WI38 (cell line): ENCODE results near the gene KCNJ12.
"Not testable (repeated sequence)": the region's sequence is repeated elsewhere in the genome, so short reads cannot be mapped to it uniquely, and the experiment has no call there.

Source experiments
- H3K4me3 ChIP-seq: 2 replicates; pipeline ENCODE4 v1.5.1; 2011; ENCODE audit warnings: low read depth, mild to moderate bottlenecking, control low read depth, low read length
- TF ChIP-seq, protein P1 (sequence below): IDR thresholded peaks from 2 replicates; pipeline ENCODE4 v1.5.1; 2012; ENCODE audit warnings: low read depth, mild to moderate bottlenecking, control low read depth, low read length

Gene KCNJ12

DNA sequence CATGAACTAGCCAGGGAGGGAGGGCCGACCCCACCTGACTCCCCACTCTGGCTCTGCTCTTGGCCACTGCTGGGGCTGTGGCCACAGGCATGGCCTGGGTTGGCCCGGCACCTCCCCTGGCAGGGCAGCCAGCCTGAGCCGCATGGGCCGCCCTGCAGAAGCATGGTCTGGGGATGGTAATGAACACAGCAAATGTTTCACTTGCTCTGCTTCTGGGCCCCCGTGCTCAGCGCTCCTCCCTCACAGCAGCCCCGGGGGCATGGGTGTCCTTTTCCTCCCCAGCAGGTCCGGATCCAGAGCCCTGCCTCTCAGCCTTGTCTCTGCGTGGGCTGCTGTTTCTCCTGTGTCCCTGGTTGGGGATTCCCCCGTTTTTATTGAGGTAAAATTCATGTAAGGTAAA lies 30.9 kb upstream of the KCNJ12 start:
- TF ChIP-seq, protein P1, sequence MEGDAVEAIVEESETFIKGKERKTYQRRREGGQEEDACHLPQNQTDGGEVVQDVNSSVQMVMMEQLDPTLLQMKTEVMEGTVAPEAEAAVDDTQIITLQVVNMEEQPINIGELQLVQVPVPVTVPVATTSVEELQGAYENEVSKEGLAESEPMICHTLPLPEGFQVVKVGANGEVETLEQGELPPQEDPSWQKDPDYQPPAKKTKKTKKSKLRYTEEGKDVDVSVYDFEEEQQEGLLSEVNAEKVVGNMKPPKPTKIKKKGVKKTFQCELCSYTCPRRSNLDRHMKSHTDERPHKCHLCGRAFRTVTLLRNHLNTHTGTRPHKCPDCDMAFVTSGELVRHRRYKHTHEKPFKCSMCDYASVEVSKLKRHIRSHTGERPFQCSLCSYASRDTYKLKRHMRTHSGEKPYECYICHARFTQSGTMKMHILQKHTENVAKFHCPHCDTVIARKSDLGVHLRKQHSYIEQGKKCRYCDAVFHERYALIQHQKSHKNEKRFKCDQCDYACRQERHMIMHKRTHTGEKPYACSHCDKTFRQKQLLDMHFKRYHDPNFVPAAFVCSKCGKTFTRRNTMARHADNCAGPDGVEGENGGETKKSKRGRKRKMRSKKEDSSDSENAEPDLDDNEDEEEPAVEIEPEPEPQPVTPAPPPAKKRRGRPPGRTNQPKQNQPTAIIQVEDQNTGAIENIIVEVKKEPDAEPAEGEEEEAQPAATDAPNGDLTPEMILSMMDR = no peak
- H3K4me3 ChIP-seq = no peak overlapping the region

GRCh38 chr17:21346107-21346506 lies 30.1 kb upstream of the KCNJ12 start:
- H3K4me3 ChIP-seq = not testable (repeated sequence)

DNA sequence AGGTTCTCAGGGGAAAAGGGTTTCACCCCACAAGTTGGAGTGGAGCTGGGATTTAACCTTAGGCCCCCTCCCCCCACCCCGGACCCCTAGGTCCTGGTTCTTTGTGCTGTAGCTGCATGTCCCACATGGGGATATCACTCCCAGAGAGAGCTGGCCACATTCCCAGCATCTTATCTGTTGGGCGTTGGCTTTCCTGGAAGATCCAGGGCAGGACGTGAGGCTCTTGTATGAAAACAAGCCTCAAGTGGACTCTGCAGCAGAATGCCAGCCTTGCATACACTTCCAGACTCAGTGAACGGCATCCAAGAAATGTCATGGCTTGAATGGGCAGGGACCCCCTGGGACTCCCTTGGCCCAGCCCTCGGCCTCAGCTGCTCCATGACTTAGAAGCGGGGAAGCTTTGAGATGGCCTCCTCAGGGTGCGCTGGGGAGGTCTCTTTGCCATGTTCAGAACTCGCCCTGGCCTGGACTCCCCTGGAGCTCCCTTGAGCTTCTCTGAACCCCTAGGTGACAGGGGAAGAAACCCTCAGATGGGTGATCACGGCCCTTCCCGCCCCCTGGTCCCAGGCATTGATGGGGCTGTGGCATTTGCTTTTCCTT lies 29.4 kb upstream of the KCNJ12 start:
- not testable (repeated sequence) for H3K4me3 ChIP-seq

GRCh38 chr17:21347660-21348059 lies 28.5 kb upstream of the KCNJ12 start:
- not testable (repeated sequence) for H3K4me3 ChIP-seq

DNA sequence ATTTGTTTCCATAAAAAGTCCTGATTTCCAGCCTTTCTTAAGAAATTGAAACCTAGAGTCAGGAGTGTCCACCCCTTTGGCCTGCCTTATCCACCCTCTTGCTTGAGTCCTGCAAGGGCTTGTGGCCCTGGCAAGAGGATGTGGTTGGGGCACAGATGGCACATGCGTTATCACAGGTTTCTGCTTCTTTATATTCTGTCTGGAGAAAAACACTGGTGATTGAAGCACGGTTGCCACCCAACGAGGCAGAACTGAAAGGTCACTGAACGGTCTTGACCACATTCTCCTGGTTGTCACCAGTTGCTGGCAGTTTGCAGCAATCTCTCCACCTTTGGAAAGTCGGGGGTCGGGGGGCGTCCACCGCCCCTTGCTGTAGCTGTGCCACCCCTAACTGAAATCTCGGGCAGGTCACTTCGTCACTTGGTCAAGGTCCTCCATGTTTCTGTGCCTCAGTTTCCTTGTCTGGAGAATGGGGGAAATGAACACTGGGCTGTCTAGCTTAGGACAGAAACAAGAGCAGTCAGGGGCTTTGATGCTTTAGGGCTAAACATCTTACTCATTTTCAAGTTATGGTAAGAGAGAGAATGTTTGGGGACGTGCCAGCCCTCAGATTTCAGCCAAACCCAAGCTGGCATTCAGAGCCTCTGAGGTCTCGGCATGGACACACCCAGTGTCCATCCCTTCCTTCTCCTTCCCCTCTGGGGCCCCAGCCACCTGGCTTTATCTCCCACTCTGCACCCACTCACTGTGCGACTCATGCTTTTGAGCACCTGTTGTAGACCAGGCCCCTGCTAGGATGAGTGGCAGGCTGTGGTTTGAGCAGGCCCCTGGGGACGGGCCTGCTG lies 27.9 kb upstream of the KCNJ12 start:
- H3K4me3 ChIP-seq = not testable (repeated sequence)

GRCh38 chr17:21348926-21349261 lies 27.3 kb upstream of the KCNJ12 start:
- not testable (repeated sequence) for H3K4me3 ChIP-seq

DNA sequence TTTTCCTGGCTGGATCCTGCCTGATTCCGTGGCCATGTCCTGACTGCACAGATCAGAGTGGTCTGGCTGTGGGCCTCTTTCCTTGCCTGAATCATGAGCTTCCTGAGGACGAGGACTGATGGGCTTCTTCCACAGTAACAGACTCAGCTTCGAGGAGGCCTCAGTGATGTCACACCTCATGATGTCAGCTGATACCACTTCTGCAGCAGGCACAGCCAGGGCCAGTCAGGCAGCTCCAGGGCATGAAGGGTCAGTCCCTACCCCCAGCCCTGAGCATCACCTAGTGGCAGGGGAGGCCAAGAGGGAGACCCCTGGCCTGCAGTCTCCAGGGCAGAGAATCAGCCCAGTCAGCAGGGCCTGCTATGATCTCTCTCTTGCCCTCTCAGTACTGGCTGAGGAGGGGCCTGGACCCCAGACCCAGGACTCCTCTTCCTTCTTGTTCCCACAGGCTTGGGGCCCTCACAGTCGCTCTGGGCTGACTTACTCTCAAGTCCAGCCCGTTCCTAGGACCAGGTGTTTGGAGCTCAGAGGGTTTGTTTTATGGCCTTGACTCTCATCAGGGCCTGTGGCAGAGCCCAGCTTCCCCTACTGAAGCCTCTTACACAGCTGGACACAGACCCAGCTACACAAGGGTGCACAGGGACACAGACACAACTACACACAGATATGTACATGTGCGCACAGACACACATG lies 26.7 kb upstream of the KCNJ12 start:
- not testable (repeated sequence) for H3K4me3 ChIP-seq

DNA sequence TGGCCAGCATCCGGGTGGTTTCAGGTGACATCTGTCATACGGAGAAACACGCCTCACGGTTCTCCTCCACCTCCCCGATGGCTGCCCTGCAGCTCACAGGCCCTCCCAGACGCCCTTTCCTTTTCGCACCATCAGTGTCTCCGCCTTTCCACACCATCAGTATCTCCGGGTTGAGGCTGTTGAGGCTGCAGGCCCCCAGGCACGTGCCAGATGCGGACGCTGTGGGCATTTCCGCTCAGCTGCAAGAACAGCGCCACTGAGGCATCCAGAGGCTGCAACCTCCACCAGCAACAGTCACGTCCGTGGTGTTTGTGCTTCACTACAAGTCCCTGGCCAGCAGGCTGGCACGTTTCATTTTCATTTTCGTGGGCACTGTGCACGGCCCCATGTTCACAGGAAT lies 25.7 kb upstream of the KCNJ12 start:
- not testable (repeated sequence) for H3K4me3 ChIP-seq

DNA sequence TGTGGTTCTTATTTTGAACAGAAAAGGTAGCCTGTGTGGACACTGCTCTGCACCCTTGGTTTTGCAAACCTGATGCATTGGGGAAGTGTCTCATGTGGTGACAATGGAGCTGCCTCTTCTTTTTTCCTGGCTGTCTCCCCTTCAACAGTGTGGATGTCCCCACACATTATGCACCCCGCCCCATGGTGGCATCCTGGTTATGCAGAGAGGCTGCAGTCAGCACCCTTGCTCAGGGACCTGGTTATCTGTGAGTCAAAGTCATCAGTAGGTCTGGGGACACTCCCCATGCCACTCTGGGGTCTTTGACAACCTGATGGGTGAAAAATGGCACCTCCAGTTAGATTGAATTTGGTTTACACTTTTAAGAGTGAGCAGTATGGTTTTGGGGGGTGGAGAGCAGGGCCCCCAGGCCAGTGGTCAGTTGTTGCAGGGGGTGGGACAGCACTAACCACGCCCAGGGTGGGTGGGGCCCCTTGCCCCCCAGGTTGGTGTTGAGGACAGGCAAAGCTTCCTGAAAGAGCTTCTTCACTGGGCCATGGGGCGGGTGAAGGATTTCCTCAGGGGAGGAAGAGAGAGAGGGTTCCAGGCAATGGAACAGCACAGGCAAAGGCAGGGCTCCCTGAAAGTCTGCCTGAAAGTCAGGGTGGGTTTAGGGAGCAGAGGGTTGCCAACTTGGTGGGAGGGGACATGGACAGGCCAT lies 24.6 kb upstream of the KCNJ12 start:
- no peak overlapping the region for H3K4me3 ChIP-seq
- TF ChIP-seq, protein P1 = no peak

DNA sequence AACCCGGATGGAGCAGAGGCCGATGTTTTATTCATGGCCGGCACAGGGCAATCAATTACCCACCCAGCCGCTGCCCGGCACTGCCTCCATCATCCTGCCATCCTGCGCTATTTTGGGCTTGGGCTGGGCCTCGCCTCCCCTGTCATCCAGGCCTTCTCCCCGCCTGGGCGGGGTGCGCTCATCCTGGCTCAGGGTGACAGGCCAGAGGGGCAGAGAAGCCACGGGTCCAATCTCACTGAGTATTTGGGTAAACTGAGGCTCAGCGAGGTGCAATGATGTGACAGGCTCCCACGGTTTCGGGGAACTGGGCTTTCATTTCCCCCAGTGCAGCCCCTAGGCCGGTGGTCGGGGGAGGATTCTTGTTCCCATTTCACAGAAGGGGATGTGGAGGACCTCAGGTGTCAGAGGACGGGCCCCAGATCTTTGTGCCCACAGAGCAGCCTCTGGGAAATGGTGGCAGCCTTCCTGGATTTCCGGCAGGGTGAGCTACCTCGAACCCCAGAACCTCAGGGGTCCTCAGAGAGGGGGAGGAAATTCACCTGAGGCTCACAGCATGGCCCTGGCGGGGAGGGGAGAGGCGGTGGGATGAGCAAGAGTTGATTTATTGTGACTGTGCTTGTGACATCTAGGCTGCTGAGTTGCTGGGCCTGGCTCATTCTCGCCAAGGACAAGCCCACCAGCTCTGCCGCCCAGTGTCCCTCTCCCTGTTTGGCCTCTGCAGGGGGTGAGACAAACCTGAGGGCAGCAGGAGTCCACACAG lies 23.8 kb upstream of the KCNJ12 start:
- TF ChIP-seq, protein P1 = no peak

GRCh38 chr17:21352981-21353265 lies 23.2 kb upstream of the KCNJ12 start:
- H3K4me3 ChIP-seq = no peak overlapping the region
- TF ChIP-seq, protein P1 = no peak

More for the DNA sequence above, 23.8 kb upstream of the KCNJ12 start:
- H3K4me3 ChIP-seq = no peak overlapping the region
